Heart left ventricle (tissue), 13 donors: ENCODE measurements around the gene PTPN12.

Experiments used
- POLR2A ChIP-seq, 2 donors: fragments of 450-650 bp; IDR thresholded peaks; one replicate each; pipeline ENCODE4 v1.6.1; 2017; ENCODE audit warnings: antibody characterized with exemption in 2 of 2, mild to moderate bottlenecking in 2 of 2, moderate library complexity in 2 of 2
- TF ChIP-seq, protein P1 (sequence below), 12 donors: fragments of 200-600 bp; sonication (generic) in 4 of 12; IDR thresholded peaks; one replicate each; pipeline versions ENCODE4 v1.5.0 to v1.8.0; 2018 to 2022; ENCODE audit warnings: antibody characterized with exemption in 12 of 12, mild to moderate bottlenecking in 5 of 12
- donor health status: ischemic (EF 13 %, LVEDD 7.1; RV severe dilation, severe dysfunction).
- donor health status: DM: no; HTN: yes; CAD: no.
- donor health status: DM: no; HTN: no; CAD: no.
- donor health status: ischemic (EF 25% LVEDD 6.9; RV normal size, moderate dysfunction).
- donor health status: ischemic (EF 25% LVEDD 5.7; RV mildly dilated, moderate dysfunction).
- donor health status: ischemic (EF 35%, LVEDD 5.7; RV mildly dilated, moderate dysfunction).
- donor health status: nonischemic (EF 11% LVEDD 7.7; RV severe dilation, severe dysfunction).
- donor health status: DM: yes; HTN: yes; CAD: no.
- donor health status: PGD.
- donor health status: ischemic (EF 29% LVEDD 5.4; RV normal size, mild dysfunction).
- donor health status: nonischemic (EF 23%, LVEDD 6.1; RV moderate dilation, normal function).

DNA sequence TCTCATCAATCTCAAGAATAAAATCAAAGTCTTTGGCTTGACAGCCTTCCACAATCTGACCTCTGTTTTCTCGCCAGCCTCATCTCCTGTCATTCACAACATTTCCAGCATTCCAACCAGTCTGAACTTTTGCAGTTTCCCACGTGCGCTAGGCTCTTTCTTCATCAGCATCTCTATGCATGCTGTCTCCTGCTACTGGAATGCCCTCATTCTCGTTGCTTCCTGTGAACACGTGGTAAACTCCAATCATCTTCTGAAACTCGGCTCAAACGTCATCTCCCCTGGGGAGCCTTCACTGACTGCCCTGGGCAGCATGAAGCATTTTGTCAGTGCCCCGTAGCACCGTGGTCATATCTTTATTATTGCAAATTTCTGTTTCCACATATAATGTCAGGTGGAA is 146.9 kb downstream of the PTPN12 start:
- TF ChIP-seq, protein P1, sequence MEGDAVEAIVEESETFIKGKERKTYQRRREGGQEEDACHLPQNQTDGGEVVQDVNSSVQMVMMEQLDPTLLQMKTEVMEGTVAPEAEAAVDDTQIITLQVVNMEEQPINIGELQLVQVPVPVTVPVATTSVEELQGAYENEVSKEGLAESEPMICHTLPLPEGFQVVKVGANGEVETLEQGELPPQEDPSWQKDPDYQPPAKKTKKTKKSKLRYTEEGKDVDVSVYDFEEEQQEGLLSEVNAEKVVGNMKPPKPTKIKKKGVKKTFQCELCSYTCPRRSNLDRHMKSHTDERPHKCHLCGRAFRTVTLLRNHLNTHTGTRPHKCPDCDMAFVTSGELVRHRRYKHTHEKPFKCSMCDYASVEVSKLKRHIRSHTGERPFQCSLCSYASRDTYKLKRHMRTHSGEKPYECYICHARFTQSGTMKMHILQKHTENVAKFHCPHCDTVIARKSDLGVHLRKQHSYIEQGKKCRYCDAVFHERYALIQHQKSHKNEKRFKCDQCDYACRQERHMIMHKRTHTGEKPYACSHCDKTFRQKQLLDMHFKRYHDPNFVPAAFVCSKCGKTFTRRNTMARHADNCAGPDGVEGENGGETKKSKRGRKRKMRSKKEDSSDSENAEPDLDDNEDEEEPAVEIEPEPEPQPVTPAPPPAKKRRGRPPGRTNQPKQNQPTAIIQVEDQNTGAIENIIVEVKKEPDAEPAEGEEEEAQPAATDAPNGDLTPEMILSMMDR (IDR thresholded peaks at IDR 0.05): no peak
- TF ChIP-seq POLR2A (IDR thresholded peaks at IDR 0.05): no peak
